Liver (tissue), 9 donors: ENCODE measurements around the gene TRAK1. TPM values are rescaled to one million over a fixed set of nuclear protein-coding genes. Genes with fewer than 3 reads are reported as not detected.

Experiments
- DNase-seq: peaks from one replicate; pipeline ENCODE4 v3.0.0-alpha.2; 2017; ENCODE audit warnings: low spot score
- H3K27ac ChIP-seq, 2 donors: one replicate each; pipeline ENCODE4 v1.7.0; 2013; ENCODE audit warnings: inconsistent platforms in 2 of 2, low read length in 2 of 2, control low read depth in 1 of 2, low read depth in 1 of 2, mild to moderate bottlenecking in 1 of 2
- H3K27me3 ChIP-seq, 4 donors: one replicate each; pipeline versions ENCODE4 v1.6.1 to v1.7.0; 2013; ENCODE audit warnings: low read length in 3 of 4, inconsistent platforms in 1 of 4, mild to moderate bottlenecking in 1 of 4, moderate library complexity in 1 of 4; ENCODE audit not compliant: control insufficient read depth in 4 of 4, insufficient read depth in 4 of 4
- H3K36me3 ChIP-seq, 4 donors: one replicate each; pipeline versions ENCODE4 v1.6.1 to v1.7.0; 2013; ENCODE audit warnings: low read length in 3 of 4, mild to moderate bottlenecking in 3 of 4, low read depth in 1 of 4, moderate library complexity in 1 of 4; ENCODE audit not compliant: control insufficient read depth in 4 of 4, insufficient read depth in 3 of 4
- H3K4me1 ChIP-seq, 4 donors: one replicate each; pipeline versions ENCODE4 v1.6.1 to v1.7.0; 2013; ENCODE audit warnings: low read length in 3 of 4, mild to moderate bottlenecking in 3 of 4, moderate library complexity in 1 of 4; ENCODE audit not compliant: control insufficient read depth in 4 of 4, insufficient read depth in 4 of 4
- H3K4me3 ChIP-seq, 3 donors: one replicate each; pipeline versions ENCODE4 v1.6.1 to v1.7.0; 2013; ENCODE audit warnings: low read length in 3 of 3, control low read depth in 1 of 3, low read depth in 1 of 3, mild to moderate bottlenecking in 1 of 3
- H3K9ac ChIP-seq, 2 donors: one replicate each; pipeline ENCODE4 v1.7.0; 2013; ENCODE audit warnings: low read length in 2 of 2, mild to moderate bottlenecking in 2 of 2, moderate library complexity in 2 of 2, control low read depth in 1 of 2, low read depth in 1 of 2
- H3K9me3 ChIP-seq, 4 donors: one replicate each; pipeline versions ENCODE4 v1.6.1 to v1.7.0; 2013; ENCODE audit warnings: low read length in 3 of 4; ENCODE audit not compliant: control insufficient read depth in 4 of 4
- CTCF ChIP-seq: fragments of 150-350 bp; IDR thresholded peaks from 2 replicates; pipeline ENCODE4 v1.5.1; 2017; ENCODE audit warnings: improper control_type of control experiment, low read depth, low read length; ENCODE audit not compliant: missing input control
- FOXA1 ChIP-seq: IDR thresholded peaks from 2 replicates; pipeline ENCODE4 v1.6.1; 2016; ENCODE audit warnings: antibody characterized with exemption
- FOXA2 ChIP-seq: IDR thresholded peaks from 2 replicates; pipeline ENCODE4 v1.6.1; 2016; ENCODE audit warnings: antibody characterized with exemption
- GABPA ChIP-seq, 2 donors: IDR thresholded peaks in 1 of 2; conservative IDR thresholded peaks in 1 of 2; 2 replicates each; pipeline ENCODE4 v1.6.1; 2016; ENCODE audit warnings: antibody characterized with exemption in 2 of 2, mild to moderate bottlenecking in 1 of 2, moderate library complexity in 1 of 2
- HNF4G ChIP-seq: IDR thresholded peaks from 2 replicates; pipeline ENCODE4 v1.6.1; 2016; ENCODE audit warnings: antibody characterized with exemption
- JUND ChIP-seq, 2 donors: IDR thresholded peaks; 2 replicates each; pipeline ENCODE4 v1.6.1; 2016; ENCODE audit warnings: antibody characterized with exemption in 2 of 2
- MAX ChIP-seq: IDR thresholded peaks from 2 replicates; pipeline ENCODE4 v1.6.1; 2016; ENCODE audit warnings: antibody characterized with exemption
- NR2F2 ChIP-seq: IDR thresholded peaks from 2 replicates; pipeline ENCODE4 v1.6.1; 2016; ENCODE audit warnings: antibody characterized with exemption
- RAD21 ChIP-seq, 2 donors: IDR thresholded peaks; 2 replicates each; pipeline ENCODE4 v1.6.1; 2016; ENCODE audit warnings: antibody characterized with exemption in 2 of 2, mild to moderate bottlenecking in 2 of 2
- RXRA ChIP-seq, 2 donors: IDR thresholded peaks; 2 replicates each; pipeline ENCODE4 v1.6.1; 2017 to 2018; ENCODE audit warnings: antibody characterized with exemption in 2 of 2, mild to moderate bottlenecking in 1 of 2
- SP1 ChIP-seq: IDR thresholded peaks from 2 replicates; pipeline ENCODE4 v1.6.1; 2018; ENCODE audit warnings: antibody characterized with exemption, mild to moderate bottlenecking
- TAF1 ChIP-seq: conservative IDR thresholded peaks from 2 replicates; pipeline ENCODE4 v1.6.1; 2016; ENCODE audit warnings: antibody characterized with exemption, mild to moderate bottlenecking
- YY1 ChIP-seq: IDR thresholded peaks from 2 replicates; pipeline ENCODE4 v1.6.1; 2016; ENCODE audit warnings: antibody characterized with exemption, mild to moderate bottlenecking
- WGBS: extraction: QIAGEN DNeasy Blood & Tissue Kit; methylation state at CpG from one replicate; pipeline ENCODE4 v1.1.7; 2013; 5-methylcytosine and 5-hydroxymethylcytosine counted together
- polyA plus RNA-seq, 2 donors: library from polyadenylated mRNA; stranded (reverse) in 1 of 2; unstranded in 1 of 2; fragments of 200-250 nt in 1 of 2; fragments of >200 nt in 1 of 2; fragmentation: Nextera tagmentation in 1 of 2; extraction: Ambion mirVana in 1 of 2; gene quantifications; one replicate each; pipeline versions ENCODE4 v1.2.1 to v1.2.3, GENCODE V29; 2013 to 2015
- total RNA-seq, 2 donors: library from RNA; depleted of rRNA; stranded (reverse); fragments of >200 nt; gene quantifications; one replicate each; pipeline ENCODE4 v1.2.3, GENCODE V29; 2014
- TF ChIP-seq, protein P1 (sequence below): IDR thresholded peaks from 2 replicates; pipeline ENCODE4 v1.6.1; 2016; ENCODE audit warnings: antibody characterized with exemption, mild to moderate bottlenecking
- TF ChIP-seq, protein P2 (sequence below): IDR thresholded peaks from 2 replicates; pipeline ENCODE4 v1.6.1; 2016; ENCODE audit warnings: antibody characterized with exemption
- TF ChIP-seq, protein P3 (sequence below): IDR thresholded peaks from 2 replicates; pipeline ENCODE4 v1.6.1; 2016; ENCODE audit warnings: antibody characterized with exemption
- donor health status: healthy.
- donor health status: healthy.
- donor health status: healthy.
- donor health status: healthy.
- donor health status: healthy.

The TRAK1 gene
- total and polyA plus RNA-seq, 4 donors: 3.4 to 21.7 (median 8.6) TPM

DNA sequence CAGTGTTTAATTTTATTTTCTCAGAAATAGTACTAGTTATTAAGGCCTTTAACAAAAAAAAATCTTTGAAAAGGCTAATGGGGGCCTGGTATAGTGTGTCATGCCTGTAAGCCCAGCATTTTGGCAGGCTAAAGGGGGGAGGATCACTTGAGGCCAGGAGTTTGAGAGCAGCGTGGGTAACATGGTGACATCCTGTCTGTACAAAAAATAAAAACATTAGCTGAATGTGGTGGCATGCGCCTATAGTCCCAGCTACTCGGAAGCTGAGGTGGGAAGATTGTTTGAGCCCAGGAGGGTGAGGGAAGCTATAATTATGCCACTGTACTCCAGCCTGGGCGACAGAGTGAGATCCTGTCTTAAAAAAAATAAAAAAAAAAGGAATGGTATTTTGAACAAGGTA, 61.9 kb downstream of the TRAK1 start:
- no peak overlapping the region for H3K27ac ChIP-seq
- H3K36me3 ChIP-seq: no peaks in the 10 kb centered on the region
- no peak overlapping the region for H3K9ac ChIP-seq
- no peaks in the 10 kb centered on the region for H3K27me3 ChIP-seq
- no peak for TF ChIP-seq FOXA2
- no peak for TF ChIP-seq GABPA (IDR thresholded peaks at IDR 0.05 in 1 of 2, conservative IDR thresholded peaks at IDR 0.05 in 1 of 2)
- no peak for DNase-seq
- H3K4me3 ChIP-seq: no peak overlapping the region
- H3K4me1 ChIP-seq: no peaks in the 10 kb centered on the region
- 89% methylated on average over 4 of the region's 4 CpGs for WGBS
- no peaks in the 10 kb centered on the region for H3K9me3 ChIP-seq

DNA sequence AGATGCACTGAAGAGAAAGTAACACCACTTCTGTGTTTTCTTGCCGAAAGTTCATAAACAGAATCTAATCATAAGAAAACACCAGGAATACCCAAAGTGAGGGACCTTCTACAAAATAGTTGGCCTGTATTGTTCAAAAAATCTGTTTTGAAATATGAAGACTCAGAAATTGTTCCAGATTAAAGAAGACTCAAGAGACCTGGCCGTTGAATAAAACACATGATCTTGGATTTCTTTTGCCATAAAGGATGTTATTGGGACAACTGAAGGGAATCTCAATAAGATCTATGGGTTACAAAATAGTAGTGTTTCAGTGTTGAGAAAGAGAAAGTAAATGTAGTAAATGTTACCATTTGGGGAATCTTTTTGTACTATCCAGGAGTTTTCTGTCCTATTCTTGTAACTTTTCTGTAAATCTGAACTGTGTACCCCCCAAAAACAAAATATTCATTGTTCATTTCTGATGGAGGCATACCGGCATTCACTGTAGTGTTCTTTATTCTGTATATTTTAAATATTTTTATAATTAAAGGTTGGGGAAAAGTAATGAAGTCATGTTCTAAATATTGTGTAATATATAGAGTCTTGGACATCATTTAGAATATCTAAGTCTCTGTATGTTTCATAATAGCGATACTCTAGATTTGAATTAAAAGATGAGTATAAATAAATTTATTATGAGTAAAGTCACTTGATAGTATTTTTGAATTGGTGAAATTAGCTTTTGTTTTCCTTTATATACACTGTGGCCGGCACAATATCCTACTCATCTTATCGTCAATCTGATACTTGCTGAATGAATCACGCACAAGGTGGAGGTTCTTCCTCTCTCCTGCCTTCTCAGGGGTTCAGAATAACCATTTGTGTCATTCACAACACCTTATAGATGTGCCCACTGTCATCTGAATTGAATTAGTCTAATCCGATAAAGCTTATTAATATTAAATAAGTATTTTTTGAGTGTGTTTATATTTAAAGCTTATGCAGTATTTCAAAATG, 66.7 kb downstream of the TRAK1 start:
- no peak for DNase-seq
- Histone ChIP-seq H3K27me3 (no peaks in the 10 kb centered on the region), H3K9ac (no peak overlapping the region), H3K36me3 (no peaks in the 10 kb centered on the region), H3K27ac (no peak overlapping the region), H3K9me3 (no peaks in the 10 kb centered on the region), H3K4me1 (peaks cover 0 to 4% (median 0%) of the 10 kb centered on the region in 4 donors), H3K4me3 (no peak overlapping the region)
- WGBS: 80% methylated on average over 8 of the region's 8 CpGs
- no peak for TF ChIP-seq TAF1
- TF ChIP-seq, protein P1, sequence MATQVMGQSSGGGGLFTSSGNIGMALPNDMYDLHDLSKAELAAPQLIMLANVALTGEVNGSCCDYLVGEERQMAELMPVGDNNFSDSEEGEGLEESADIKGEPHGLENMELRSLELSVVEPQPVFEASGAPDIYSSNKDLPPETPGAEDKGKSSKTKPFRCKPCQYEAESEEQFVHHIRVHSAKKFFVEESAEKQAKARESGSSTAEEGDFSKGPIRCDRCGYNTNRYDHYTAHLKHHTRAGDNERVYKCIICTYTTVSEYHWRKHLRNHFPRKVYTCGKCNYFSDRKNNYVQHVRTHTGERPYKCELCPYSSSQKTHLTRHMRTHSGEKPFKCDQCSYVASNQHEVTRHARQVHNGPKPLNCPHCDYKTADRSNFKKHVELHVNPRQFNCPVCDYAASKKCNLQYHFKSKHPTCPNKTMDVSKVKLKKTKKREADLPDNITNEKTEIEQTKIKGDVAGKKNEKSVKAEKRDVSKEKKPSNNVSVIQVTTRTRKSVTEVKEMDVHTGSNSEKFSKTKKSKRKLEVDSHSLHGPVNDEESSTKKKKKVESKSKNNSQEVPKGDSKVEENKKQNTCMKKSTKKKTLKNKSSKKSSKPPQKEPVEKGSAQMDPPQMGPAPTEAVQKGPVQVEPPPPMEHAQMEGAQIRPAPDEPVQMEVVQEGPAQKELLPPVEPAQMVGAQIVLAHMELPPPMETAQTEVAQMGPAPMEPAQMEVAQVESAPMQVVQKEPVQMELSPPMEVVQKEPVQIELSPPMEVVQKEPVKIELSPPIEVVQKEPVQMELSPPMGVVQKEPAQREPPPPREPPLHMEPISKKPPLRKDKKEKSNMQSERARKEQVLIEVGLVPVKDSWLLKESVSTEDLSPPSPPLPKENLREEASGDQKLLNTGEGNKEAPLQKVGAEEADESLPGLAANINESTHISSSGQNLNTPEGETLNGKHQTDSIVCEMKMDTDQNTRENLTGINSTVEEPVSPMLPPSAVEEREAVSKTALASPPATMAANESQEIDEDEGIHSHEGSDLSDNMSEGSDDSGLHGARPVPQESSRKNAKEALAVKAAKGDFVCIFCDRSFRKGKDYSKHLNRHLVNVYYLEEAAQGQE: no peak

GRCh38 chr3:42159147-42159546, 68.0 kb downstream of the TRAK1 start:
- H3K27ac ChIP-seq: no peak overlapping the region
- no peaks in the 10 kb centered on the region for H3K9me3 ChIP-seq
- H3K4me1 ChIP-seq: peaks cover 0 to 5% (median 2%) of the 10 kb centered on the region in 4 donors
- H3K36me3 ChIP-seq: no peaks in the 10 kb centered on the region
- no peak for TF ChIP-seq MAX
- TF ChIP-seq TAF1: no peak
- TF ChIP-seq FOXA1: no peak
- TF ChIP-seq SP1: no peak
- TF ChIP-seq, protein P2, sequence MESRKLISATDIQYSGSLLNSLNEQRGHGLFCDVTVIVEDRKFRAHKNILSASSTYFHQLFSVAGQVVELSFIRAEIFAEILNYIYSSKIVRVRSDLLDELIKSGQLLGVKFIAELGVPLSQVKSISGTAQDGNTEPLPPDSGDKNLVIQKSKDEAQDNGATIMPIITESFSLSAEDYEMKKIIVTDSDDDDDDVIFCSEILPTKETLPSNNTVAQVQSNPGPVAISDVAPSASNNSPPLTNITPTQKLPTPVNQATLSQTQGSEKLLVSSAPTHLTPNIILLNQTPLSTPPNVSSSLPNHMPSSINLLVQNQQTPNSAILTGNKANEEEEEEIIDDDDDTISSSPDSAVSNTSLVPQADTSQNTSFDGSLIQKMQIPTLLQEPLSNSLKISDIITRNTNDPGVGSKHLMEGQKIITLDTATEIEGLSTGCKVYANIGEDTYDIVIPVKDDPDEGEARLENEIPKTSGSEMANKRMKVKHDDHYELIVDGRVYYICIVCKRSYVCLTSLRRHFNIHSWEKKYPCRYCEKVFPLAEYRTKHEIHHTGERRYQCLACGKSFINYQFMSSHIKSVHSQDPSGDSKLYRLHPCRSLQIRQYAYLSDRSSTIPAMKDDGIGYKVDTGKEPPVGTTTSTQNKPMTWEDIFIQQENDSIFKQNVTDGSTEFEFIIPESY: no peak
- TF ChIP-seq, protein P3, sequence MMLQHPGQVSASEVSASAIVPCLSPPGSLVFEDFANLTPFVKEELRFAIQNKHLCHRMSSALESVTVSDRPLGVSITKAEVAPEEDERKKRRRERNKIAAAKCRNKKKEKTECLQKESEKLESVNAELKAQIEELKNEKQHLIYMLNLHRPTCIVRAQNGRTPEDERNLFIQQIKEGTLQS: no peak
- no peak for TF ChIP-seq RAD21 (IDR thresholded peaks at IDR 0.05)
- TF ChIP-seq JUND (IDR thresholded peaks at IDR 0.05): no peak
- TF ChIP-seq RXRA (IDR thresholded peaks at IDR 0.05): no peak
- no peak for TF ChIP-seq YY1
- TF ChIP-seq HNF4G: no peak
- no peak for TF ChIP-seq CTCF
- no peak for TF ChIP-seq NR2F2
- WGBS: 86% methylated on average over 8 of the region's 8 CpGs
- H3K27me3 ChIP-seq: no peaks in the 10 kb centered on the region
- no peak overlapping the region for H3K4me3 ChIP-seq
- H3K9ac ChIP-seq: no peak overlapping the region
- no peak for DNase-seq
